Brain microvascular endothelial cell (primary cell): ENCODE data around the gene SMC1B.
"Not testable (repeated sequence)": the region's sequence is repeated elsewhere in the genome, so short reads cannot be mapped to it uniquely, and the experiment has no call there.

Source experiments
- DNase-seq: peaks from one replicate; pipeline ENCODE4 v3.0.0-alpha.2; 2020
- H3K27ac ChIP-seq: fragments of 250-450 bp; sonication (Bioruptor Pico); 2 replicates; pipeline ENCODE4 v1.5.1; 2020; ENCODE audit warnings: mild to moderate bottlenecking, moderate library complexity
- H3K27me3 ChIP-seq: fragments of 250-450 bp; sonication (Bioruptor Pico); replicated peaks from 2 replicates; pipeline ENCODE4 v1.5.1; 2020; ENCODE audit warnings: mild to moderate bottlenecking
- H3K36me3 ChIP-seq: fragments of 250-450 bp; sonication (Bioruptor Pico); replicated peaks from 2 replicates; pipeline ENCODE4 v1.5.1; 2020; ENCODE audit warnings: mild to moderate bottlenecking
- H3K4me3 ChIP-seq: 2 replicates; pipeline ENCODE4 v1.5.1; 2011; ENCODE audit warnings: low read depth, mild to moderate bottlenecking, control low read depth, low read length, moderate library complexity
- CTCF ChIP-seq: IDR thresholded peaks from 2 replicates; pipeline ENCODE4 v1.5.1; 2011; ENCODE audit warnings: low read depth, mild to moderate bottlenecking, moderate library complexity, low read length, control low read depth, inconsistent platforms; ENCODE audit errors: missing control alignments
- in situ Hi-C: cut with HindIII; loops from 2 replicates; pipeline ENCODE4 v1.10.0; 2017; ENCODE audit warnings: low sequenced_read_pairs, low pct_ligation_motif_present

SMC1B gene

GRCh38 chr22:45298934-45299505 is 114.4 kb downstream of the SMC1B start:
- TF ChIP-seq CTCF: no peak
- in situ Hi-C loops: no loop called here
- Histone ChIP-seq H3K36me3 (no peaks in the 10 kb centered on the region), H3K27me3 (no peaks in the 10 kb centered on the region), H3K4me3 (no peak overlapping the region), H3K27ac (no peak overlapping the region)
- DNase-seq: no peak

- Histone ChIP-seq H3K4me3 (no peak overlapping the region), H3K27me3 (no peaks in the 10 kb centered on the region), H3K36me3 (no peaks in the 10 kb centered on the region), H3K27ac (no peak overlapping the region)
- in situ Hi-C loops: no loop called here
- no peak for DNase-seq
- no peak for TF ChIP-seq CTCF
Measured at GRCh38 chr22:45296628-45297297, 116.6 kb downstream of the SMC1B start.

- in situ Hi-C loops: no loop called here
Measured at GRCh38 chr22:45295492-45295891, 117.9 kb downstream of the SMC1B start.

GRCh38 chr22:45295004-45295403 is 118.4 kb downstream of the SMC1B start:
- in situ Hi-C loops, H3K27me3 ChIP-seq: not testable (repeated sequence)

More at GRCh38 chr22:45295492-45295891, 117.9 kb downstream of the SMC1B start:
- no peak overlapping the region for H3K27ac ChIP-seq
- no peaks in the 10 kb centered on the region for H3K27me3 ChIP-seq
- TF ChIP-seq CTCF: no peak
- no peaks in the 10 kb centered on the region for H3K36me3 ChIP-seq
- no peak for DNase-seq
- H3K4me3 ChIP-seq: no peak overlapping the region

More at GRCh38 chr22:45295004-45295403, 118.4 kb downstream of the SMC1B start:
- not testable (repeated sequence) for H3K27ac ChIP-seq, H3K4me3 ChIP-seq, DNase-seq, H3K36me3 ChIP-seq
